Natural killer cell (primary cell): ENCODE results near the gene FAM98C. TPM values are rescaled to one million over a fixed set of nuclear protein-coding genes. Genes with fewer than 3 reads are reported as not detected.
A peak's percentile ranks its signal among the peaks of the same experiment; 100 is the strongest.

Experiments used
- ATAC-seq, 3 donors: fragments of 150-1000 bp in 2 of 3; fragments of 200-7000 bp in 1 of 3; cut with Tn5 transposase; 1 replicate in 1 of 3; 2 replicates in 2 of 3; pipeline ENCODE4 v1.10.0; 2021; ENCODE audit warnings: mild to moderate bottlenecking in 2 of 3, moderate library complexity in 2 of 3
- DNase-seq, 2 donors: peaks; one replicate each; pipeline versions ENCODE4 v3.0.0 to v3.0.0-alpha.2; 2013 to 2021; ENCODE audit warnings: mixed read lengths in 1 of 2
- H3K27ac ChIP-seq: one replicate; pipeline ENCODE4 v1.5.1; 2013; ENCODE audit warnings: mild to moderate bottlenecking, low read length
- H3K27me3 ChIP-seq: one replicate; pipeline ENCODE4 v1.6.1; 2013; ENCODE audit warnings: low read length; ENCODE audit not compliant: control insufficient read depth, insufficient read depth
- H3K36me3 ChIP-seq: one replicate; pipeline ENCODE4 v1.6.1; 2013; ENCODE audit warnings: low read length; ENCODE audit not compliant: control insufficient read depth, insufficient read depth
- H3K4me1 ChIP-seq: one replicate; pipeline ENCODE4 v1.6.1; 2013; ENCODE audit warnings: low read length; ENCODE audit not compliant: control insufficient read depth, insufficient read depth
- H3K4me3 ChIP-seq: one replicate; pipeline ENCODE4 v1.5.1; 2013; ENCODE audit warnings: low read length
- H3K9me3 ChIP-seq: one replicate; pipeline ENCODE4 v1.6.1; 2013; ENCODE audit warnings: low read length; ENCODE audit not compliant: control insufficient read depth, insufficient read depth
- H3K27ac Mint-ChIP-seq, 2 donors: one replicate each; pipeline ENCODE4 v1.8.0; 2022; ENCODE audit warnings: mild to moderate bottlenecking in 2 of 2, mixed read lengths in 2 of 2, moderate library complexity in 1 of 2
- H3K27me3 Mint-ChIP-seq, 2 donors: one replicate each; pipeline ENCODE4 v1.8.0; 2022; ENCODE audit warnings: low read depth in 2 of 2, mixed read lengths in 2 of 2
- H3K36me3 Mint-ChIP-seq: one replicate; pipeline ENCODE4 v1.8.0; 2022; ENCODE audit warnings: mixed read lengths
- H3K4me1 Mint-ChIP-seq, 2 donors: one replicate each; pipeline ENCODE4 v1.8.0; 2022; ENCODE audit warnings: mixed read lengths in 2 of 2
- H3K4me3 Mint-ChIP-seq: one replicate; pipeline ENCODE4 v1.8.0; 2022; ENCODE audit warnings: mild to moderate bottlenecking, moderate library complexity, mixed read lengths
- H3K9me3 Mint-ChIP-seq, 2 donors: one replicate each; pipeline ENCODE4 v1.8.0; 2022; ENCODE audit warnings: mixed read lengths in 2 of 2
- WGBS: methylation state at CpG from one replicate; pipeline ENCODE4 v1.1.7; 2013; ENCODE audit warnings: missing lambda C conversion rate; ENCODE audit not compliant: insufficient coverage; 5-methylcytosine and 5-hydroxymethylcytosine counted together
- intact Hi-C: fragments of 100-400 bp; cut with micrococcal nuclease; formaldehyde crosslinking; loops from one replicate; pipeline ENCODE4 v1.14.2; 2022
- total RNA-seq, 4 donors: library from RNA; stranded (reverse); fragments of 120-200 nt in 1 of 4; gene quantifications; one replicate each; pipeline versions ENCODE4 v1.2.3 to v1.2.4, GENCODE V29; 2013 to 2022
- TF ChIP-seq, protein P1 (sequence below): fragments of 200-600 bp; IDR thresholded peaks from one replicate; pipeline ENCODE4 v1.8.0; 2022; ENCODE audit warnings: antibody characterized with exemption

Gene FAM98C
- total RNA-seq, 3 donors from 2014 or later (not counting 1 experiment from before 2014, with no cell fraction given), result 36.9 to 42.1 (median 41.6) TPM

- peaks cover 0 to 4% of the 10 kb centered on the region in 2 donors for H3K4me1 Mint-ChIP-seq
- no peak overlapping the region for H3K4me3 Mint-ChIP-seq
- intact Hi-C loops, result no loop called here
- Histone ChIP-seq H3K4me3 (no peak overlapping the region), H3K27me3 (no peaks in the 10 kb centered on the region), H3K9me3 (no peaks in the 10 kb centered on the region), H3K4me1 (no peaks in the 10 kb centered on the region), H3K27ac (no peak overlapping the region), H3K36me3 (no peaks in the 10 kb centered on the region)
- H3K36me3 Mint-ChIP-seq, result no peaks in the 10 kb centered on the region
- H3K27ac Mint-ChIP-seq, result no peak overlapping the region
- ATAC-seq (no peak), DNase-seq (no peak)
- WGBS, result 89% methylated on average over 45 of the region's 45 CpGs
- TF ChIP-seq, protein P1, sequence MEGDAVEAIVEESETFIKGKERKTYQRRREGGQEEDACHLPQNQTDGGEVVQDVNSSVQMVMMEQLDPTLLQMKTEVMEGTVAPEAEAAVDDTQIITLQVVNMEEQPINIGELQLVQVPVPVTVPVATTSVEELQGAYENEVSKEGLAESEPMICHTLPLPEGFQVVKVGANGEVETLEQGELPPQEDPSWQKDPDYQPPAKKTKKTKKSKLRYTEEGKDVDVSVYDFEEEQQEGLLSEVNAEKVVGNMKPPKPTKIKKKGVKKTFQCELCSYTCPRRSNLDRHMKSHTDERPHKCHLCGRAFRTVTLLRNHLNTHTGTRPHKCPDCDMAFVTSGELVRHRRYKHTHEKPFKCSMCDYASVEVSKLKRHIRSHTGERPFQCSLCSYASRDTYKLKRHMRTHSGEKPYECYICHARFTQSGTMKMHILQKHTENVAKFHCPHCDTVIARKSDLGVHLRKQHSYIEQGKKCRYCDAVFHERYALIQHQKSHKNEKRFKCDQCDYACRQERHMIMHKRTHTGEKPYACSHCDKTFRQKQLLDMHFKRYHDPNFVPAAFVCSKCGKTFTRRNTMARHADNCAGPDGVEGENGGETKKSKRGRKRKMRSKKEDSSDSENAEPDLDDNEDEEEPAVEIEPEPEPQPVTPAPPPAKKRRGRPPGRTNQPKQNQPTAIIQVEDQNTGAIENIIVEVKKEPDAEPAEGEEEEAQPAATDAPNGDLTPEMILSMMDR, result no peak
- peaks cover 6 to 12% of the 10 kb centered on the region in 2 donors for H3K27me3 Mint-ChIP-seq
- H3K9me3 Mint-ChIP-seq, result no peaks in the 10 kb centered on the region
Observed at GRCh38 chr19:38452430-38453366, 49.8 kb downstream of the FAM98C start.

DNA sequence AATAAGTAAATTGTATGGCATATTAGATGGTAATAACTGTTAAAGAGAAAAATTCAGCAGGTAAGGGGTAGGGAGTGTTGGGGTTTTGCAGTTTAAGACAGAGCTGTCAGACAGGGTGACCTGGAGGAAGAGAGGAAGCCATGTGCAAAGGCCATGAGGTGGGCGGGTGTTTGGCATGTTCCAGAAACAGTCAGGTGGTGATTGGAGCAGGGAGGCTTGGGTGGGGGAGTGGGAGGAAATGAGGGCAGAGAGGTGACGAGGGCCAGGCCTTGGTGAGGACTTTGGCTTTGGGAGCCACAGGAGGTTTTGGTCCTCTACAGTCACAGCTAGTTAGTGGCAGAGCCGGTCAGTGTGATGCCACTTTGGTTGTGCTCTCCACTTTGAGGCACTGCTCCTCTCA, 50.7 kb downstream of the FAM98C start:
- WGBS, result 79% methylated on average over 3 of the region's 3 CpGs
- Histone ChIP-seq H3K4me1 (no peaks in the 10 kb centered on the region), H3K27ac (no peak overlapping the region), H3K27me3 (no peaks in the 10 kb centered on the region), H3K9me3 (no peaks in the 10 kb centered on the region), H3K4me3 (no peak overlapping the region), H3K36me3 (no peaks in the 10 kb centered on the region)
- Mint-ChIP-seq H3K27me3 (peaks cover 6 to 12% of the 10 kb centered on the region in 2 donors), H3K9me3 (no peaks in the 10 kb centered on the region), H3K36me3 (no peaks in the 10 kb centered on the region), H3K4me1 (peaks cover 0 to 4% of the 10 kb centered on the region in 2 donors), H3K27ac (no peak overlapping the region), H3K4me3 (no peak overlapping the region)
- TF ChIP-seq, protein P1, result no peak
- intact Hi-C loops, result no loop called here
- DNase-seq, result no peak
- ATAC-seq, result no peak

GRCh38 chr19:38455031-38455430, 52.1 kb downstream of the FAM98C start:
- Mint-ChIP-seq H3K4me3 (no peak overlapping the region), H3K36me3 (no peaks in the 10 kb centered on the region), H3K9me3 (no peaks in the 10 kb centered on the region), H3K27ac (no peak overlapping the region), H3K27me3 (peaks cover under 1 to 2% of the 10 kb centered on the region in 2 donors), H3K4me1 (peaks cover 0 to 4% of the 10 kb centered on the region in 2 donors)
- H3K36me3 ChIP-seq, result no peaks in the 10 kb centered on the region
- ATAC-seq (no peak), DNase-seq (peak in 1 of 2 donors; percentile 30)
- WGBS, result 91% methylated on average over 4 of the region's 4 CpGs
- H3K4me1 ChIP-seq, result no peaks in the 10 kb centered on the region
- H3K4me3 ChIP-seq, result no peak overlapping the region
- TF ChIP-seq, protein P1, result no peak
- H3K27me3 ChIP-seq, result no peaks in the 10 kb centered on the region
- H3K9me3 ChIP-seq, result no peaks in the 10 kb centered on the region
- intact Hi-C loops, result no loop called here
- no peak overlapping the region for H3K27ac ChIP-seq
